Naive B cell (primary cell): Measurements from ENCODE around the gene ADGRF1. TPM values are rescaled to one million over a fixed set of nuclear protein-coding genes. Genes with fewer than 3 reads are reported as not detected.
"Not testable (repeated sequence)": the region's sequence is repeated elsewhere in the genome, so short reads cannot be mapped to it uniquely, and the experiment has no call there.

Source experiments
- ATAC-seq, 2 donors: fragments of 150-1000 bp; cut with Tn5 transposase; 2 replicates each; pipeline ENCODE4 v1.10.0; 2021; ENCODE audit warnings: low read depth in 2 of 2, mild to moderate bottlenecking in 2 of 2, moderate library complexity in 2 of 2
- DNase-seq: peaks from one replicate; pipeline ENCODE4 v3.0.0; 2022
- H3K27ac Mint-ChIP-seq, 6 donors: one replicate each; pipeline ENCODE4 v1.8.0; 2020 to 2022; ENCODE audit warnings: mild to moderate bottlenecking in 6 of 6, mixed read lengths in 6 of 6, moderate library complexity in 5 of 6, inconsistent platforms in 2 of 6
- H3K27me3 Mint-ChIP-seq, 3 donors: one replicate each; pipeline ENCODE4 v1.8.0; 2021 to 2022; ENCODE audit warnings: mixed read lengths in 3 of 3, mild to moderate bottlenecking in 1 of 3
- H3K36me3 Mint-ChIP-seq, 2 donors: one replicate each; pipeline ENCODE4 v1.8.0; 2020 to 2022; ENCODE audit warnings: mixed read lengths in 2 of 2, inconsistent platforms in 1 of 2, mild to moderate bottlenecking in 1 of 2
- H3K4me1 Mint-ChIP-seq, 3 donors: one replicate each; pipeline ENCODE4 v1.8.0; 2020 to 2022; ENCODE audit warnings: mixed read lengths in 3 of 3, inconsistent platforms in 1 of 3, mild to moderate bottlenecking in 1 of 3, moderate library complexity in 1 of 3
- H3K4me3 Mint-ChIP-seq, 8 donors: one replicate each; pipeline ENCODE4 v1.8.0; 2020 to 2022; ENCODE audit warnings: mild to moderate bottlenecking in 8 of 8, mixed read lengths in 8 of 8, moderate library complexity in 8 of 8, inconsistent platforms in 2 of 8
- H3K9me3 Mint-ChIP-seq, 7 donors: one replicate each; pipeline ENCODE4 v1.8.0; 2020 to 2022; ENCODE audit warnings: mixed read lengths in 7 of 7, mild to moderate bottlenecking in 5 of 7, inconsistent platforms in 2 of 7, moderate library complexity in 1 of 7
- polyA plus RNA-seq, 6 donors: library from polyadenylated mRNA; unstranded; fragments of 300-500 nt; fragmentation: Illumina TruSeq; gene quantifications; one replicate each; pipeline ENCODE4 v1.2.3, GENCODE V29; 2021; ENCODE audit warnings: low read depth in 6 of 6

Gene ADGRF1
- polyA plus RNA-seq, 6 donors from 2014 or later = not detected

- H3K9me3 Mint-ChIP-seq = peaks cover 0 to 4% (median 0%) of the 10 kb centered on the region in 7 donors
- no peak overlapping the region for H3K27ac Mint-ChIP-seq
- H3K36me3 Mint-ChIP-seq = no peaks in the 10 kb centered on the region
- no peaks in the 10 kb centered on the region for H3K4me1 Mint-ChIP-seq
- H3K27me3 Mint-ChIP-seq = peaks cover 0 to 11% (median 5%) of the 10 kb centered on the region in 3 donors
- no peak for ATAC-seq
- no peak for DNase-seq
- no peak overlapping the region for H3K4me3 Mint-ChIP-seq
These were observed 43.6 kb downstream of the ADGRF1 start for GRCh38 chr6:46998436-46999017.

- Mint-ChIP-seq H3K27ac (no peak overlapping the region), H3K27me3 (peaks cover 0 to 11% (median 8%) of the 10 kb centered on the region in 3 donors), H3K36me3 (no peaks in the 10 kb centered on the region), H3K9me3 (peaks cover 0 to 4% (median under 1%) of the 10 kb centered on the region in 7 donors), H3K4me3 (no peak overlapping the region), H3K4me1 (no peaks in the 10 kb centered on the region)
- ATAC-seq (no peak), DNase-seq (no peak)
These were observed 44.5 kb downstream of the ADGRF1 start for GRCh38 chr6:46997646-46998045.

- peaks cover 0 to 14% (median 11%) of the 10 kb centered on the region in 3 donors for H3K27me3 Mint-ChIP-seq
- no peaks in the 10 kb centered on the region for H3K4me1 Mint-ChIP-seq
- DNase-seq (no peak), ATAC-seq (no peak)
- H3K27ac Mint-ChIP-seq = no peak overlapping the region
- H3K9me3 Mint-ChIP-seq = peaks cover 0 to 6% (median 2%) of the 10 kb centered on the region in 7 donors
- H3K4me3 Mint-ChIP-seq = no peak overlapping the region
- no peaks in the 10 kb centered on the region for H3K36me3 Mint-ChIP-seq
These were observed 45.1 kb downstream of the ADGRF1 start for GRCh38 chr6:46996860-46997641.

GRCh38 chr6:46994933-46995332 lies 47.2 kb downstream of the ADGRF1 start:
- peaks cover 0 to 6% (median 2%) of the 10 kb centered on the region in 7 donors for H3K9me3 Mint-ChIP-seq
- no peak overlapping the region for H3K4me3 Mint-ChIP-seq
- H3K27ac Mint-ChIP-seq = no peak overlapping the region

GRCh38 chr6:46993846-46994245 lies 48.3 kb downstream of the ADGRF1 start:
- no peaks in the 10 kb centered on the region for H3K36me3 Mint-ChIP-seq
- no peak for DNase-seq

More at GRCh38 chr6:46994933-46995332, 47.2 kb downstream of the ADGRF1 start:
- ATAC-seq (no peak), DNase-seq (no peak)
- Mint-ChIP-seq H3K4me1 (no peaks in the 10 kb centered on the region), H3K27me3 (peaks cover 0 to 16% (median 13%) of the 10 kb centered on the region in 3 donors), H3K36me3 (no peaks in the 10 kb centered on the region)

GRCh38 chr6:46992391-46992790 lies 49.7 kb downstream of the ADGRF1 start:
- not testable (repeated sequence) for DNase-seq

More at GRCh38 chr6:46993846-46994245, 48.3 kb downstream of the ADGRF1 start:
- H3K27me3 Mint-ChIP-seq = peaks cover 0 to 18% (median 16%) of the 10 kb centered on the region in 3 donors
- no peak for ATAC-seq
- no peaks in the 10 kb centered on the region for H3K4me1 Mint-ChIP-seq
- peaks cover 0 to 6% (median 2%) of the 10 kb centered on the region in 7 donors for H3K9me3 Mint-ChIP-seq
- no peak overlapping the region for H3K4me3 Mint-ChIP-seq
- H3K27ac Mint-ChIP-seq = peak overlapping the region in 2 of 6 donors; percentile 6 to 10

GRCh38 chr6:46990818-46991510 lies 51.2 kb downstream of the ADGRF1 start:
- not testable (repeated sequence) for H3K36me3 Mint-ChIP-seq, DNase-seq, ATAC-seq, H3K4me3 Mint-ChIP-seq, H3K9me3 Mint-ChIP-seq, H3K27ac Mint-ChIP-seq, H3K4me1 Mint-ChIP-seq
- peaks cover 0 to 18% (median 16%) of the 10 kb centered on the region in 3 donors for H3K27me3 Mint-ChIP-seq

More at GRCh38 chr6:46992391-46992790, 49.7 kb downstream of the ADGRF1 start:
- H3K36me3 Mint-ChIP-seq, H3K27ac Mint-ChIP-seq, H3K4me3 Mint-ChIP-seq, H3K9me3 Mint-ChIP-seq, ATAC-seq, H3K4me1 Mint-ChIP-seq: not testable (repeated sequence)
- H3K27me3 Mint-ChIP-seq = peaks cover 0 to 18% (median 16%) of the 10 kb centered on the region in 3 donors

GRCh38 chr6:46990031-46990644 lies 52.0 kb downstream of the ADGRF1 start:
- H3K36me3 Mint-ChIP-seq = no peaks in the 10 kb centered on the region
- H3K9me3 Mint-ChIP-seq = peaks cover 0 to 6% (median 0%) of the 10 kb centered on the region in 7 donors
- H3K27ac Mint-ChIP-seq = no peak overlapping the region
- no peak for ATAC-seq
- H3K4me1 Mint-ChIP-seq = no peaks in the 10 kb centered on the region
- H3K27me3 Mint-ChIP-seq = peaks cover 0 to 16% (median 11%) of the 10 kb centered on the region in 3 donors
- DNase-seq = no peak
- H3K4me3 Mint-ChIP-seq = no peak overlapping the region

- no peak overlapping the region for H3K27ac Mint-ChIP-seq
- no peaks in the 10 kb centered on the region for H3K36me3 Mint-ChIP-seq
- no peak for ATAC-seq
- no peak for DNase-seq
- H3K27me3 Mint-ChIP-seq = peaks cover 0 to 11% (median 10%) of the 10 kb centered on the region in 3 donors
- H3K4me3 Mint-ChIP-seq = no peak overlapping the region
- peaks cover 0 to 6% (median 0%) of the 10 kb centered on the region in 7 donors for H3K9me3 Mint-ChIP-seq
- H3K4me1 Mint-ChIP-seq = no peaks in the 10 kb centered on the region
These were observed 52.7 kb downstream of the ADGRF1 start for GRCh38 chr6:46989398-46989797.

- Mint-ChIP-seq H3K9me3 (no peaks in the 10 kb centered on the region), H3K4me1 (no peaks in the 10 kb centered on the region), H3K27me3 (peaks cover 0 to 6% (median 0%) of the 10 kb centered on the region in 3 donors), H3K27ac (no peak overlapping the region), H3K36me3 (no peaks in the 10 kb centered on the region), H3K4me3 (no peak overlapping the region)
- ATAC-seq (no peak), DNase-seq (no peak)
These were observed 56.2 kb downstream of the ADGRF1 start for GRCh38 chr6:46985943-46986342.

- no peak for ATAC-seq
These were observed 59.1 kb downstream of the ADGRF1 start for GRCh38 chr6:46983007-46983411.

GRCh38 chr6:46979206-46979605 lies 62.9 kb downstream of the ADGRF1 start:
- H3K27me3 Mint-ChIP-seq = no peaks in the 10 kb centered on the region
- H3K9me3 Mint-ChIP-seq = no peaks in the 10 kb centered on the region
- no peak overlapping the region for H3K27ac Mint-ChIP-seq
- no peaks in the 10 kb centered on the region for H3K4me1 Mint-ChIP-seq
- H3K36me3 Mint-ChIP-seq = no peaks in the 10 kb centered on the region
- DNase-seq = no peak
- no peak overlapping the region for H3K4me3 Mint-ChIP-seq
- ATAC-seq = no peak

More at GRCh38 chr6:46983007-46983411, 59.1 kb downstream of the ADGRF1 start:
- no peak overlapping the region for H3K4me3 Mint-ChIP-seq
- no peaks in the 10 kb centered on the region for H3K4me1 Mint-ChIP-seq
- H3K27ac Mint-ChIP-seq = no peak overlapping the region
- H3K36me3 Mint-ChIP-seq = no peaks in the 10 kb centered on the region
- DNase-seq = no peak
- no peaks in the 10 kb centered on the region for H3K9me3 Mint-ChIP-seq
- H3K27me3 Mint-ChIP-seq = no peaks in the 10 kb centered on the region

- no peaks in the 10 kb centered on the region for H3K9me3 Mint-ChIP-seq
- H3K27me3 Mint-ChIP-seq = peaks cover 0 to 9% (median 0%) of the 10 kb centered on the region in 3 donors
- no peak overlapping the region for H3K4me3 Mint-ChIP-seq
- no peaks in the 10 kb centered on the region for H3K36me3 Mint-ChIP-seq
- no peaks in the 10 kb centered on the region for H3K4me1 Mint-ChIP-seq
- H3K27ac Mint-ChIP-seq = no peak overlapping the region
- ATAC-seq (no peak), DNase-seq (no peak)
These were observed 67.3 kb downstream of the ADGRF1 start for GRCh38 chr6:46974786-46975185.
